Mesothelial cell of epicardium (in vitro differentiated cells): Measurements from ENCODE around the gene GRIN3A. TPM values are rescaled to one million over a fixed set of nuclear protein-coding genes. Genes with fewer than 3 reads are reported as not detected.

ENCODE experiments used
- DNase-seq, 2 experiments: peaks; one replicate each; pipeline ENCODE4 v3.0.0; 2021; ENCODE audit warnings: low spot score in 2 of 2; ENCODE audit not compliant: unreplicated experiment in 2 of 2
- H3K27ac Mint-ChIP-seq: 2 replicates; pipeline ENCODE4 v1.8.0; 2021; ENCODE audit warnings: mixed read lengths
- H3K27me3 Mint-ChIP-seq: 2 replicates; pipeline ENCODE4 v1.8.0; 2021; ENCODE audit warnings: low read depth, mixed read lengths
- H3K36me3 Mint-ChIP-seq: 2 replicates; pipeline ENCODE4 v1.8.0; 2021; ENCODE audit warnings: mixed read lengths
- H3K4me1 Mint-ChIP-seq: 2 replicates; pipeline ENCODE4 v1.8.0; 2021; ENCODE audit warnings: mixed read lengths
- H3K4me3 Mint-ChIP-seq: 2 replicates; pipeline ENCODE4 v1.8.0; 2021; ENCODE audit warnings: mild to moderate bottlenecking, moderate library complexity, mixed read lengths
- H3K9me3 Mint-ChIP-seq: 2 replicates; pipeline ENCODE4 v1.8.0; 2021; ENCODE audit warnings: mixed read lengths
- total RNA-seq: library from RNA; stranded (reverse); gene quantifications from 3 replicates; pipeline ENCODE4 v1.2.1, GENCODE V29; 2021
- TF ChIP-seq, protein P1 (sequence below): fragments of 200-600 bp; sonication (generic); IDR thresholded peaks from one replicate; pipeline ENCODE4 v1.5.0; 2021; ENCODE audit warnings: antibody characterized with exemption; ENCODE audit not compliant: unreplicated experiment

The GRIN3A gene
- total RNA-seq, 1 donor from 2014 or later: 3.0 TPM

GRCh38 chr9:101578378-101578777, 160.1 kb downstream of the GRIN3A start:
- Mint-ChIP-seq H3K9me3 (no peaks in the 10 kb centered on the region), H3K27me3 (no peaks in the 10 kb centered on the region), H3K4me3 (no peak overlapping the region), H3K36me3 (no peaks in the 10 kb centered on the region), H3K4me1 (peaks cover 4% of the 10 kb centered on the region), H3K27ac (no peak overlapping the region)
- no peak for DNase-seq
- TF ChIP-seq, protein P1, sequence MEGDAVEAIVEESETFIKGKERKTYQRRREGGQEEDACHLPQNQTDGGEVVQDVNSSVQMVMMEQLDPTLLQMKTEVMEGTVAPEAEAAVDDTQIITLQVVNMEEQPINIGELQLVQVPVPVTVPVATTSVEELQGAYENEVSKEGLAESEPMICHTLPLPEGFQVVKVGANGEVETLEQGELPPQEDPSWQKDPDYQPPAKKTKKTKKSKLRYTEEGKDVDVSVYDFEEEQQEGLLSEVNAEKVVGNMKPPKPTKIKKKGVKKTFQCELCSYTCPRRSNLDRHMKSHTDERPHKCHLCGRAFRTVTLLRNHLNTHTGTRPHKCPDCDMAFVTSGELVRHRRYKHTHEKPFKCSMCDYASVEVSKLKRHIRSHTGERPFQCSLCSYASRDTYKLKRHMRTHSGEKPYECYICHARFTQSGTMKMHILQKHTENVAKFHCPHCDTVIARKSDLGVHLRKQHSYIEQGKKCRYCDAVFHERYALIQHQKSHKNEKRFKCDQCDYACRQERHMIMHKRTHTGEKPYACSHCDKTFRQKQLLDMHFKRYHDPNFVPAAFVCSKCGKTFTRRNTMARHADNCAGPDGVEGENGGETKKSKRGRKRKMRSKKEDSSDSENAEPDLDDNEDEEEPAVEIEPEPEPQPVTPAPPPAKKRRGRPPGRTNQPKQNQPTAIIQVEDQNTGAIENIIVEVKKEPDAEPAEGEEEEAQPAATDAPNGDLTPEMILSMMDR: no peak

DNA sequence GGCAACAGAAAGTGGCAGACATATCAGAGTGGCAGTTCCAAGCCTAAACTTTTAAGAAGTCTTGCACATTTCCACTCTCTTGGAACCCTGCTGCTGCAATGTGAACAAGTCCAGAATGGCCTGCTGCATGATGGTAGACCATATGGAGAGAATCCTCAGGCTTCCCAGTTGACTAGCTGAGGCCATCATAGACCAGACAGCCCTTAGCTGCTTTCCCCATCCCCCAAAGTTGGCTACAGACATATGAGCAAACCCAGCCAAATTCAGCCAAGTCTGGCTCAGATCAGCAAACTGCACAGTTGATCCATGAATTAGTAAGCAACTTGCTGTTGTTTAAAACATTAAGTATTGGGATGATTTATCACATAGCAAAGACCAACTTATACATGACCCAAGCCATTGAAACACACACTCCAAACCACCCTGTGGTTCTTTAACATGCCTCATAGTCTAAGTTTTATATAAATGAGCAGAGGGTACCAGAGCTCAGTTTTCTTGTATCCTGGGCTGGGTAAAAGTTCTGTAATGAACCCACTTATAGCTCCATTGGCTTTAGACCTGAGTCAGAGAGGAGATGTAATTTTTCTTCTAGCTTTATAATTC, 163.6 kb downstream of the GRIN3A start:
- Mint-ChIP-seq H3K4me3 (no peak overlapping the region), H3K4me1 (peaks cover 9% of the 10 kb centered on the region), H3K27me3 (no peaks in the 10 kb centered on the region), H3K27ac (no peak overlapping the region), H3K36me3 (peaks cover 2% of the 10 kb centered on the region), H3K9me3 (no peaks in the 10 kb centered on the region)
- DNase-seq: no peak
- TF ChIP-seq, protein P1: no peak

DNA sequence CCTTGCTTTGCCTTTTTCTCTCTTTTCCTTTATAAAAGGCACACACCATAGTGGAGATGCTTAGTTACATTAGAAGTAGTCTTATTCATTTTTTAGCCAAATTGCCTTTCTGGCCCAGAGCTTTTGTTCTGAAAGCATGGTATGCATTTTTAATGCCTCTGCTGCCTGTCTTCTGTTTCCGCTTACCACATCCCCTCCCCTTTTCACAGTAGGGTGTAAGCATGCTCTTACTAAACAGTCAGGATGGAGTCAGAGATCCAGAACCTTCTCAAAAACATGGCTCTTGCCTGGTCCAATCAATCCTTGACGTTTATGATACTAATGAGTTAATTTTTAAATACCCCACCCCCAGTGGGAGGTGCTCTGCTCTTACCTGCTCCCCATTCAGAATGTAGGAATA, 166.1 kb downstream of the GRIN3A start:
- H3K27me3 Mint-ChIP-seq: no peaks in the 10 kb centered on the region
- H3K9me3 Mint-ChIP-seq: no peaks in the 10 kb centered on the region
- H3K36me3 Mint-ChIP-seq: peaks cover 8% of the 10 kb centered on the region
- TF ChIP-seq, protein P1: no peak
- no peak overlapping the region for H3K4me3 Mint-ChIP-seq
- DNase-seq: no peak
- H3K27ac Mint-ChIP-seq: no peak overlapping the region
- peaks cover 9% of the 10 kb centered on the region for H3K4me1 Mint-ChIP-seq

GRCh38 chr9:101571114-101571513, 167.3 kb downstream of the GRIN3A start:
- TF ChIP-seq, protein P1: no peak
- Mint-ChIP-seq H3K4me3 (no peak overlapping the region), H3K27me3 (no peaks in the 10 kb centered on the region), H3K27ac (no peak overlapping the region), H3K36me3 (peaks cover 11% of the 10 kb centered on the region), H3K4me1 (peaks cover 9% of the 10 kb centered on the region), H3K9me3 (no peaks in the 10 kb centered on the region)
- no peak for DNase-seq

GRCh38 chr9:101569741-101570501, 168.5 kb downstream of the GRIN3A start:
- peaks cover 9% of the 10 kb centered on the region for H3K4me1 Mint-ChIP-seq
- peaks cover 18% of the 10 kb centered on the region for H3K36me3 Mint-ChIP-seq
- H3K27ac Mint-ChIP-seq: no peak overlapping the region
- no peaks in the 10 kb centered on the region for H3K9me3 Mint-ChIP-seq
- H3K27me3 Mint-ChIP-seq: no peaks in the 10 kb centered on the region
- DNase-seq: no peak
- TF ChIP-seq, protein P1: no peak
- no peak overlapping the region for H3K4me3 Mint-ChIP-seq
